ENCODE measurements around the gene FAM222B.
A peak's percentile ranks its signal among the peaks of the same experiment; 100 is the strongest.
"Not testable (repeated sequence)": the region's sequence is repeated elsewhere in the genome, so short reads cannot be mapped to it uniquely, and the experiment has no call there.

Gene FAM222B

GRCh38 chr17:28744972-28745785 lies 97.4 kb downstream of the FAM222B start:
- DNase-seq, result no peak

- DNase-seq, result peak; percentile 90
Measured at GRCh38 chr17:28744104-28744971, 98.3 kb downstream of the FAM222B start.

- DNase-seq, result peak; percentile 89
Measured at GRCh38 chr17:28743243-28744103, 99.1 kb downstream of the FAM222B start, which contains the start of gene TRAF4. TRAF4 (plus strand) TSS chr17:28744011; CDS start chr17:28744113, 102 bp downstream.

GRCh38 chr17:28741358-28742349 lies 100.9 kb downstream of the FAM222B start:
- DNase-seq, result no peak

- no peak for DNase-seq
Measured at GRCh38 chr17:28740406-28741357, 101.9 kb downstream of the FAM222B start.

- DNase-seq, result no peak
Measured at GRCh38 chr17:28738680-28739384, 103.8 kb downstream of the FAM222B start.

GRCh38 chr17:28737770-28738679 lies 104.6 kb downstream of the FAM222B start:
- no peak for DNase-seq

- no peak for DNase-seq
Measured at GRCh38 chr17:28737316-28737715, 105.3 kb downstream of the FAM222B start.

GRCh38 chr17:28735913-28736769 lies 106.4 kb downstream of the FAM222B start:
- DNase-seq, result not testable (repeated sequence)

- no peak for DNase-seq
Measured at GRCh38 chr17:28735242-28735722, 107.3 kb downstream of the FAM222B start.

- no peak for DNase-seq
Measured at GRCh38 chr17:28734712-28735241, 107.8 kb downstream of the FAM222B start.

GRCh38 chr17:28733346-28733745 lies 109.2 kb downstream of the FAM222B start:
- DNase-seq, result no peak

GRCh38 chr17:28729950-28730330 lies 112.7 kb downstream of the FAM222B start:
- no peak for DNase-seq

- peak; percentile 98 for DNase-seq
Measured at GRCh38 chr17:28728364-28729200, 114.0 kb downstream of the FAM222B start, which contains the start of gene NEK8. NEK8 (plus strand) TSS chr17:28728788; CDS start chr17:28728814, 26 bp downstream.

GRCh38 chr17:28726627-28727491 lies 115.7 kb downstream of the FAM222B start:
- DNase-seq, result peak; percentile 97
